ENCODE measurements around the gene SPATA3.

The SPATA3 gene

GRCh38 chr2:230974096-230974913 lies 21.6 kb upstream of the SPATA3 start:
- H3K9me3 Mint-ChIP-seq, result no peaks in the 10 kb centered on the region
- H3K4me1 Mint-ChIP-seq, result peaks cover 14% of the 10 kb centered on the region
- H3K27me3 Mint-ChIP-seq (ENCODE audit: low read depth, poor library complexity), result peaks cover 4% of the 10 kb centered on the region
- peaks cover 3% of the 10 kb centered on the region for H3K36me3 Mint-ChIP-seq (ENCODE audit: low read depth)
- TF ChIP-seq CTCF (IDR thresholded peaks at IDR 0.05), result no peak
- H3K4me3 Mint-ChIP-seq, result no peak overlapping the region
- DNase-seq, result no peak
- H3K27ac Mint-ChIP-seq, result no peak overlapping the region

DNA sequence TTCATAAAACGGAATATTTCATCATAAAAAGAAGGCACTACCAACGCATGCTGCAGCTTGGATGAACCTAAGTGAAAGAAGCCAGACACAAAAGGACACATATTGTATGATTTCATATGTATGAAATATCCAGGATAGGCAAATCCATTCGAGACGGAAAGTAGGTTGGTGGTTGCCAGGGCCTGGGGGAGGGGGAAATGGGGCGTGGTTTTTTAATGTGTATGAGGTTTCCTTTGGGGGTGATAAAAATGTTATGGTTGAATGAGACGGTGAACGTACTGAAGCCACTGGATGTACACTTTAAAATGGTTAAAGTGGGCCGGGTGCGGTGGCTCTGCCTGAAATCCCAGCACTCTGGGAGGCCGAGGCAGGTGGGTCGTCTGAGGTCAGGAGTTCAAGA lies 20.0 kb upstream of the SPATA3 start:
- H3K27ac Mint-ChIP-seq, result no peak overlapping the region
- H3K27me3 Mint-ChIP-seq (ENCODE audit: low read depth, poor library complexity), result peaks cover 4% of the 10 kb centered on the region
- DNase-seq, result no peak
- H3K36me3 Mint-ChIP-seq (ENCODE audit: low read depth), result peaks cover 3% of the 10 kb centered on the region
- H3K4me1 Mint-ChIP-seq, result peaks cover 14% of the 10 kb centered on the region
- TF ChIP-seq CTCF (IDR thresholded peaks at IDR 0.05), result no peak
- no peak overlapping the region for H3K4me3 Mint-ChIP-seq
- no peaks in the 10 kb centered on the region for H3K9me3 Mint-ChIP-seq

GRCh38 chr2:230976671-230977171 lies 19.2 kb upstream of the SPATA3 start:
- H3K9me3 Mint-ChIP-seq, result no peaks in the 10 kb centered on the region
- H3K4me1 Mint-ChIP-seq, result peaks cover 14% of the 10 kb centered on the region
- TF ChIP-seq CTCF (IDR thresholded peaks at IDR 0.05), result no peak
- peak overlapping the region; percentile 30 for H3K27ac Mint-ChIP-seq
- no peak for DNase-seq
- H3K27me3 Mint-ChIP-seq (ENCODE audit: low read depth, poor library complexity), result peaks cover 4% of the 10 kb centered on the region
- H3K36me3 Mint-ChIP-seq (ENCODE audit: low read depth), result peaks cover 3% of the 10 kb centered on the region
- no peak overlapping the region for H3K4me3 Mint-ChIP-seq

GRCh38 chr2:230980468-230980867 lies 15.5 kb upstream of the SPATA3 start:
- H3K4me1 Mint-ChIP-seq, result peaks cover 23% of the 10 kb centered on the region

DNA sequence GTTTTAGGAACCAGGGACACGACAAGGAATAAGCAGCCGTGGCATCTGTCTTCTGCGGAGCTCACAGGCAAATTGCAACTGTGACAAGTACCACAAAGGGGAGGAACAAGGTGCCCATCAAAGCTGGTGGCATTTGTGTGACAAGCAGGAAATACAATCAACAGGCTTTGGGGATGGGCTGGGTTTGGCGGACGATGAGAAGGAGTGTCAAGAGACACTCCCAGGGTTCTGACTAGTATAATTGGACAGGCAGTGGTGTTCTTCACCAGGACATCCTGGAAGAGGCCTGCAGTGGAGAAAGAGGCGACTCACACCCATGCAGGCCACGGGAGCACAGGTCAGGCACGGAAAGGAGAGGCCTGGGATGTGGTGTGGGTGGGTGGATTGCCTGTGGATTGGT lies 14.2 kb upstream of the SPATA3 start:
- H3K27ac Mint-ChIP-seq, result no peak overlapping the region
- H3K36me3 Mint-ChIP-seq (ENCODE audit: low read depth), result no peaks in the 10 kb centered on the region
- TF ChIP-seq CTCF (IDR thresholded peaks at IDR 0.05), result no peak
- H3K9me3 Mint-ChIP-seq, result no peaks in the 10 kb centered on the region
- DNase-seq, result no peak
- peaks cover 2% of the 10 kb centered on the region for H3K27me3 Mint-ChIP-seq (ENCODE audit: low read depth, poor library complexity)
- no peak overlapping the region for H3K4me3 Mint-ChIP-seq
- H3K4me1 Mint-ChIP-seq, result peaks cover 25% of the 10 kb centered on the region

More at GRCh38 chr2:230980468-230980867, 15.5 kb upstream of the SPATA3 start:
- Mint-ChIP-seq H3K4me3 (no peak overlapping the region), H3K36me3 (ENCODE audit: low read depth) (no peaks in the 10 kb centered on the region), H3K9me3 (no peaks in the 10 kb centered on the region), H3K27ac (no peak overlapping the region), H3K27me3 (ENCODE audit: low read depth, poor library complexity) (peaks cover 4% of the 10 kb centered on the region)
- no peak for DNase-seq
- no peak for TF ChIP-seq CTCF (IDR thresholded peaks at IDR 0.05)

GRCh38 chr2:230982126-230982525 lies 13.8 kb upstream of the SPATA3 start:
- Mint-ChIP-seq H3K9me3 (no peaks in the 10 kb centered on the region), H3K4me3 (no peak overlapping the region), H3K27ac (no peak overlapping the region), H3K27me3 (ENCODE audit: low read depth, poor library complexity) (no peaks in the 10 kb centered on the region), H3K36me3 (ENCODE audit: low read depth) (no peaks in the 10 kb centered on the region), H3K4me1 (peaks cover 25% of the 10 kb centered on the region)
- no peak for DNase-seq
- TF ChIP-seq CTCF (IDR thresholded peaks at IDR 0.05), result no peak

Data from nephron progenitor cell (in vitro differentiated cells).